SK-N-SH treated with all-trans-retinoic acid at 6 μM for 48 hours (cell line): Measurements from ENCODE around the gene MSS51.

Experiments
- ATAC-seq: fragments of 200-7000 bp; cut with Tn5 transposase; 3 replicates; pipeline ENCODE4 v1.9.1; 2020; ENCODE audit warnings: mild to moderate bottlenecking, moderate library complexity
- ARNTL ChIP-seq: fragments of 450-650 bp; formaldehyde crosslinking; IDR thresholded peaks from 2 replicates; pipeline ENCODE4 v1.5.0; 2020; ENCODE audit warnings: low read depth, mild to moderate bottlenecking, moderate library complexity, borderline replicate concordance
- BACH2 ChIP-seq: fragments of 250-450 bp; sonication (Bioruptor Pico); IDR thresholded peaks from 2 replicates; pipeline ENCODE4 v1.9.0; 2021; ENCODE audit warnings: mild to moderate bottlenecking, borderline replicate concordance
- CSDC2 ChIP-seq: fragments of 250-450 bp; sonication (Bioruptor Pico); IDR thresholded peaks from 2 replicates; pipeline ENCODE4 v1.5.0; 2020; ENCODE audit warnings: mild to moderate bottlenecking, moderate library complexity
- GLIS3 ChIP-seq: fragments of 250-450 bp; sonication (Bioruptor Pico); IDR thresholded peaks from 2 replicates; pipeline ENCODE4 v1.5.0; 2020; ENCODE audit warnings: mild to moderate bottlenecking, moderate library complexity
- OSR1 ChIP-seq: fragments of 250-450 bp; sonication (Bioruptor Pico); IDR thresholded peaks from 2 replicates; pipeline ENCODE4 v1.8.0; 2022; ENCODE audit warnings: moderate library complexity, mild to moderate bottlenecking, inconsistent platforms
- PPARA ChIP-seq: fragments of 250-450 bp; sonication (Bioruptor Pico); IDR thresholded peaks from 2 replicates; pipeline ENCODE4 v1.5.0; 2020; ENCODE audit warnings: mild to moderate bottlenecking, borderline replicate concordance
- RARB ChIP-seq: fragments of 250-450 bp; sonication (Bioruptor Pico); IDR thresholded peaks from 2 replicates; pipeline ENCODE4 v1.8.0; 2021; ENCODE audit warnings: mild to moderate bottlenecking, moderate library complexity
- SNAI2 ChIP-seq: fragments of 250-450 bp; sonication (Bioruptor Pico); IDR thresholded peaks from 2 replicates; pipeline ENCODE4 v1.5.0; 2020; ENCODE audit warnings: mild to moderate bottlenecking, moderate library complexity
- TOX ChIP-seq: fragments of 250-450 bp; sonication (Bioruptor Pico); IDR thresholded peaks from 2 replicates; pipeline ENCODE4 v1.8.0; 2021; ENCODE audit warnings: mild to moderate bottlenecking, moderate library complexity, borderline replicate concordance
- ZC3H10 ChIP-seq: fragments of 250-450 bp; sonication (Bioruptor Pico); IDR thresholded peaks from 2 replicates; pipeline ENCODE4 v1.5.1; 2021; ENCODE audit warnings: mild to moderate bottlenecking, moderate library complexity
- ZFP3 ChIP-seq: fragments of 250-450 bp; sonication (Bioruptor Pico); IDR thresholded peaks from 2 replicates; pipeline ENCODE4 v1.5.0; 2020; ENCODE audit warnings: mild to moderate bottlenecking, moderate library complexity
- ZFP30 ChIP-seq: fragments of 450-650 bp; formaldehyde crosslinking; IDR thresholded peaks from 2 replicates; pipeline ENCODE4 v1.5.0; 2022; ENCODE audit warnings: mild to moderate bottlenecking, moderate library complexity
- ZNF565 ChIP-seq: fragments of 450-650 bp; formaldehyde crosslinking; conservative IDR thresholded peaks from 2 replicates; pipeline ENCODE4 v1.5.0; 2020; ENCODE audit warnings: low read depth, mild to moderate bottlenecking, moderate library complexity
- ZNF70 ChIP-seq: fragments of 450-650 bp; formaldehyde crosslinking; IDR thresholded peaks from 2 replicates; pipeline ENCODE4 v1.5.0; 2020; ENCODE audit warnings: mild to moderate bottlenecking, moderate library complexity
- TF ChIP-seq, protein P1 (sequence below): fragments of 250-450 bp; sonication (Bioruptor Pico); IDR thresholded peaks from 2 replicates; pipeline ENCODE4 v1.5.1; 2020; ENCODE audit warnings: low read depth, mild to moderate bottlenecking, moderate library complexity
- TF ChIP-seq, protein P2 (sequence below): fragments of 250-450 bp; sonication (Bioruptor Pico); IDR thresholded peaks from 2 replicates; pipeline ENCODE4 v1.5.0; 2020; ENCODE audit warnings: mild to moderate bottlenecking, moderate library complexity
- TF ChIP-seq, protein P3 (sequence below): fragments of 250-450 bp; sonication (Bioruptor Pico); IDR thresholded peaks from 2 replicates; pipeline ENCODE4 v1.8.0; 2021; ENCODE audit warnings: low read depth, mild to moderate bottlenecking, moderate library complexity, borderline replicate concordance
- TF ChIP-seq, protein P4 (sequence below): fragments of 250-450 bp; sonication (Bioruptor Pico); IDR thresholded peaks from 2 replicates; pipeline ENCODE4 v1.5.1; 2021; ENCODE audit warnings: mild to moderate bottlenecking, moderate library complexity

MSS51 gene

DNA sequence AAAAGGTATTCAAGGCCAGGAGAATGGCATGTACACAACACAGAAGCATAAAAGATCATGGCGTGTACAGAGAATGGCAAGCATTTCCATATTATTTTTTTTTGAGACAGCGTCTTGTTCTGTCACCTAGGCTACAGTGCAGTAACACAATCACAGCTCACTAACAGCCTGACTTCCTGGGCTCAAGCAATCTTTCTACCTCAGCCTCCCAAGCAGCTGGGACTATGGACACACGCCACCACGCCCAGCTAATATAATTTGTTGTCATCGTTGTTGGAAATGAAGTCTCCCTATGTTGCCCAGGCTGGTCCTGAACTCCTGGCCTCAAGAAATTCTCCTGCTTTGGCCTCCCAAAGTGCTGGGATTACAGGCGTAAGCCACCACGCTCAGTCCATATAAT lies 46.8 kb downstream of the MSS51 start:
- ATAC-seq = no peak
- TF ChIP-seq CSDC2 (CRISPR knock-in tag) = no peak
- TF ChIP-seq, protein P1, sequence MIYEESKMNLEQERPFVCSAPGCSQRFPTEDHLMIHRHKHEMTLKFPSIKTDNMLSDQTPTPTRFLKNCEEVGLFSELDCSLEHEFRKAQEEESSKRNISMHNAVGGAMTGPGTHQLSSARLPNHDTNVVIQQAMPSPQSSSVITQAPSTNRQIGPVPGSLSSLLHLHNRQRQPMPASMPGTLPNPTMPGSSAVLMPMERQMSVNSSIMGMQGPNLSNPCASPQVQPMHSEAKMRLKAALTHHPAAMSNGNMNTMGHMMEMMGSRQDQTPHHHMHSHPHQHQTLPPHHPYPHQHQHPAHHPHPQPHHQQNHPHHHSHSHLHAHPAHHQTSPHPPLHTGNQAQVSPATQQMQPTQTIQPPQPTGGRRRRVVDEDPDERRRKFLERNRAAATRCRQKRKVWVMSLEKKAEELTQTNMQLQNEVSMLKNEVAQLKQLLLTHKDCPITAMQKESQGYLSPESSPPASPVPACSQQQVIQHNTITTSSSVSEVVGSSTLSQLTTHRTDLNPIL (CRISPR knock-in tag) = no peak
- TF ChIP-seq, protein P2, sequence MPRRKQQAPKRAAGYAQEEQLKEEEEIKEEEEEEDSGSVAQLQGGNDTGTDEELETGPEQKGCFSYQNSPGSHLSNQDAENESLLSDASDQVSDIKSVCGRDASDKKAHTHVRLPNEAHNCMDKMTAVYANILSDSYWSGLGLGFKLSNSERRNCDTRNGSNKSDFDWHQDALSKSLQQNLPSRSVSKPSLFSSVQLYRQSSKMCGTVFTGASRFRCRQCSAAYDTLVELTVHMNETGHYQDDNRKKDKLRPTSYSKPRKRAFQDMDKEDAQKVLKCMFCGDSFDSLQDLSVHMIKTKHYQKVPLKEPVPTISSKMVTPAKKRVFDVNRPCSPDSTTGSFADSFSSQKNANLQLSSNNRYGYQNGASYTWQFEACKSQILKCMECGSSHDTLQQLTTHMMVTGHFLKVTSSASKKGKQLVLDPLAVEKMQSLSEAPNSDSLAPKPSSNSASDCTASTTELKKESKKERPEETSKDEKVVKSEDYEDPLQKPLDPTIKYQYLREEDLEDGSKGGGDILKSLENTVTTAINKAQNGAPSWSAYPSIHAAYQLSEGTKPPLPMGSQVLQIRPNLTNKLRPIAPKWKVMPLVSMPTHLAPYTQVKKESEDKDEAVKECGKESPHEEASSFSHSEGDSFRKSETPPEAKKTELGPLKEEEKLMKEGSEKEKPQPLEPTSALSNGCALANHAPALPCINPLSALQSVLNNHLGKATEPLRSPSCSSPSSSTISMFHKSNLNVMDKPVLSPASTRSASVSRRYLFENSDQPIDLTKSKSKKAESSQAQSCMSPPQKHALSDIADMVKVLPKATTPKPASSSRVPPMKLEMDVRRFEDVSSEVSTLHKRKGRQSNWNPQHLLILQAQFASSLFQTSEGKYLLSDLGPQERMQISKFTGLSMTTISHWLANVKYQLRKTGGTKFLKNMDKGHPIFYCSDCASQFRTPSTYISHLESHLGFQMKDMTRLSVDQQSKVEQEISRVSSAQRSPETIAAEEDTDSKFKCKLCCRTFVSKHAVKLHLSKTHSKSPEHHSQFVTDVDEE (CRISPR knock-in tag) = no peak
- no peak for TF ChIP-seq SNAI2 (CRISPR knock-in tag)
- TF ChIP-seq, protein P3, sequence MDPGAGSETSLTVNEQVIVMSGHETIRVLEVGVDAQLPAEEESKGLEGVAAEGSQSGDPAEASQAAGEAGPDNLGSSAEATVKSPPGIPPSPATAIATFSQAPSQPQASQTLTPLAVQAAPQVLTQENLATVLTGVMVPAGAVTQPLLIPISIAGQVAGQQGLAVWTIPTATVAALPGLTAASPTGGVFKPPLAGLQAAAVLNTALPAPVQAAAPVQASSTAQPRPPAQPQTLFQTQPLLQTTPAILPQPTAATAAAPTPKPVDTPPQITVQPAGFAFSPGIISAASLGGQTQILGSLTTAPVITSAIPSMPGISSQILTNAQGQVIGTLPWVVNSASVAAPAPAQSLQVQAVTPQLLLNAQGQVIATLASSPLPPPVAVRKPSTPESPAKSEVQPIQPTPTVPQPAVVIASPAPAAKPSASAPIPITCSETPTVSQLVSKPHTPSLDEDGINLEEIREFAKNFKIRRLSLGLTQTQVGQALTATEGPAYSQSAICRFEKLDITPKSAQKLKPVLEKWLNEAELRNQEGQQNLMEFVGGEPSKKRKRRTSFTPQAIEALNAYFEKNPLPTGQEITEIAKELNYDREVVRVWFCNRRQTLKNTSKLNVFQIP (CRISPR knock-in tag) = no peak
- TF ChIP-seq RARB (CRISPR knock-in tag) = no peak
- TF ChIP-seq OSR1 (CRISPR knock-in tag) = no peak
- TF ChIP-seq ZFP30 (CRISPR knock-in tag) = no peak
- TF ChIP-seq ZC3H10 (CRISPR knock-in tag) = no peak
- no peak for TF ChIP-seq PPARA
- TF ChIP-seq ZFP3 (CRISPR knock-in tag) = no peak
- no peak for TF ChIP-seq BACH2 (CRISPR knock-in tag)
- TF ChIP-seq ZNF70 (CRISPR knock-in tag) = no peak
- TF ChIP-seq ZNF565 (CRISPR knock-in tag) = no peak
- no peak for TF ChIP-seq GLIS3 (CRISPR knock-in tag)
- no peak for TF ChIP-seq TOX (CRISPR knock-in tag)

DNA sequence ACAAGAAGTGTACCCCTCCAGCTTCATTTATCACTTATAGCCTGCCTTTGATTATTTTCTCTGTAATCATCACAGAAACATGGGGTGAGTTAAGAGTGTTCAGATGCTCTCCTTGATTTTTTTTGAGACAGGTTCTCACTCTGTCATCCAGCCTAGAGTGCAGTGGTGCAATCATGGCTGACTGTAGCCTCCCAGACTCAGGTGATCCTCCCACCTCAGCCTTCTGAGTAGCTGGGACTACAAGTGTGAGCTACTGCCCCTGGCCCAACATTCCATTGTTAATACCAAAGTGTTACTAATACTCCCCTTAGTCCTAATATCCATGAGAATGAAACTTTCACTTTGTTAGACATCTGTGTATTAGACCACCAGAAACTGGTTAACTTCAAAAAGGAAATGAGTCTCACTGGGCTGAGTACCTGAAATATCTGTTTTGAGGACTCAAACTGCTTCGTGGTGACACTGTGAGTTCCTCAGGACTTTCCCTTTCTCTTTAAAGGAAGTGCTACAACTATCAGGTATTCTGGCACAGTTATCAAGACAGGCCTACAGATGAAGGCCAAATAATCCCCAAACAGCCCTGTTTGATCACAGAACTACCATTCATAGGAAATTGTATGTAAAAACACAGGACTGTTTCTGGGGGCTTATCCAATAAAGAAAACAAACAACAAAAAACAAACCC lies 54.2 kb downstream of the MSS51 start:
- TF ChIP-seq TOX (CRISPR knock-in tag) (no peak), BACH2 (CRISPR knock-in tag) (no peak), CSDC2 (CRISPR knock-in tag) (no peak), ZFP30 (CRISPR knock-in tag) (no peak), ZNF70 (CRISPR knock-in tag) (no peak), ZNF565 (CRISPR knock-in tag) (no peak), SNAI2 (CRISPR knock-in tag) (no peak), ARNTL (no peak)
- TF ChIP-seq, protein P3 (CRISPR knock-in tag) = no peak
- no peak for ATAC-seq

DNA sequence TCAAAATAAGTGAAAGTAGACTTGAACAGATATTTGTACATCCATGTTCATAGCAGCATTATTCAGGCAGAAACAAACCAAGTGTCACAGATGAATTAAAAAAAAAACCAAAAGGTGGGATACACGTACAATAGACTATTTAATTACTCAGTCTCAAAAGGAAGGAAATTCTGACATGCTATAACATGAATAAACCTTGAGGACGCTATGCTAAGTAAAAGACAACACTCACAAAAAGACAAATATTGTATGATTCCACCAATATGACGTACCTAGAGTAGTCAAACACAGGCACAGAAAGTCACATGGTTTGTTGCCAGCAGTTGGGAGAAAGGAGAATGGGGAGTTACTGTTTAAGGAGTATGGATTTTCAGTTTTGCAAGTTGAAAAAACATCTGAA lies 56.7 kb downstream of the MSS51 start:
- no peak for ATAC-seq
- TF ChIP-seq, protein P4, sequence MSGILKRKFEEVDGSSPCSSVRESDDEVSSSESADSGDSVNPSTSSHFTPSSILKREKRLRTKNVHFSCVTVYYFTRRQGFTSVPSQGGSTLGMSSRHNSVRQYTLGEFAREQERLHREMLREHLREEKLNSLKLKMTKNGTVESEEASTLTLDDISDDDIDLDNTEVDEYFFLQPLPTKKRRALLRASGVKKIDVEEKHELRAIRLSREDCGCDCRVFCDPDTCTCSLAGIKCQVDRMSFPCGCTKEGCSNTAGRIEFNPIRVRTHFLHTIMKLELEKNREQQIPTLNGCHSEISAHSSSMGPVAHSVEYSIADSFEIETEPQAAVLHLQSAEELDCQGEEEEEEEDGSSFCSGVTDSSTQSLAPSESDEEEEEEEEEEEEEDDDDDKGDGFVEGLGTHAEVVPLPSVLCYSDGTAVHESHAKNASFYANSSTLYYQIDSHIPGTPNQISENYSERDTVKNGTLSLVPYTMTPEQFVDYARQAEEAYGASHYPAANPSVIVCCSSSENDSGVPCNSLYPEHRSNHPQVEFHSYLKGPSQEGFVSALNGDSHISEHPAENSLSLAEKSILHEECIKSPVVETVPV = no peak
- no peak for TF ChIP-seq CSDC2 (CRISPR knock-in tag)
- no peak for TF ChIP-seq ZFP30 (CRISPR knock-in tag)
- no peak for TF ChIP-seq SNAI2 (CRISPR knock-in tag)
- TF ChIP-seq, protein P3 (CRISPR knock-in tag) = no peak
